Measurements from ENCODE around the gene ARRDC4.
"Not testable (repeated sequence)": the region's sequence is repeated elsewhere in the genome, so short reads cannot be mapped to it uniquely, and the experiment has no call there.

The ARRDC4 gene

GRCh38 chr15:97962263-97962662 is 1.8 kb downstream of the ARRDC4 start:
- peak overlapping the region; percentile 87 for H3K4me3 ChIP-seq (ENCODE audit: low read depth, low read length)

GRCh38 chr15:97963779-97964178 is 3.3 kb downstream of the ARRDC4 start:
- H3K4me3 ChIP-seq (ENCODE audit: low read depth, low read length): no peak overlapping the region
- no peak for DNase-seq (ENCODE audit: low read depth)

More at GRCh38 chr15:97962263-97962662, 1.8 kb downstream of the ARRDC4 start:
- DNase-seq (ENCODE audit: low read depth): no peak

- no peak overlapping the region for H3K4me3 ChIP-seq (ENCODE audit: low read depth, low read length)
- DNase-seq (ENCODE audit: low read depth): no peak
Measured at GRCh38 chr15:97966246-97966645, 5.7 kb downstream of the ARRDC4 start.

- H3K4me3 ChIP-seq (ENCODE audit: low read depth, low read length): no peak overlapping the region
- DNase-seq (ENCODE audit: low read depth): no peak
Measured at GRCh38 chr15:97966924-97967620, 6.6 kb downstream of the ARRDC4 start.

GRCh38 chr15:97967881-97968280 is 7.4 kb downstream of the ARRDC4 start:
- DNase-seq (ENCODE audit: low read depth): no peak
- H3K4me3 ChIP-seq (ENCODE audit: low read depth, low read length): no peak overlapping the region

GRCh38 chr15:97968380-97968779 is 7.9 kb downstream of the ARRDC4 start:
- DNase-seq (ENCODE audit: low read depth): peak; percentile 27
- H3K4me3 ChIP-seq (ENCODE audit: low read depth, low read length): no peak overlapping the region

- H3K4me3 ChIP-seq (ENCODE audit: low read depth, low read length): no peak overlapping the region
- no peak for DNase-seq (ENCODE audit: low read depth)
Measured at GRCh38 chr15:97972366-97972765, 11.9 kb downstream of the ARRDC4 start.

- DNase-seq (ENCODE audit: low read depth): no peak
Measured at GRCh38 chr15:97976129-97976528, 15.6 kb downstream of the ARRDC4 start.

GRCh38 chr15:97976766-97977503 is 16.4 kb downstream of the ARRDC4 start:
- H3K4me3 ChIP-seq (ENCODE audit: low read depth, low read length): no peak overlapping the region
- DNase-seq (ENCODE audit: low read depth): no peak

More at GRCh38 chr15:97976129-97976528, 15.6 kb downstream of the ARRDC4 start:
- H3K4me3 ChIP-seq (ENCODE audit: low read depth, low read length): no peak overlapping the region

GRCh38 chr15:97977734-97978133 is 17.2 kb downstream of the ARRDC4 start:
- no peak overlapping the region for H3K4me3 ChIP-seq (ENCODE audit: low read depth, low read length)
- no peak for DNase-seq (ENCODE audit: low read depth)

- DNase-seq (ENCODE audit: low read depth): no peak
- no peak overlapping the region for H3K4me3 ChIP-seq (ENCODE audit: low read depth, low read length)
Measured at GRCh38 chr15:97978401-97979139, 18.1 kb downstream of the ARRDC4 start.

- DNase-seq (ENCODE audit: low read depth): no peak
- no peak overlapping the region for H3K4me3 ChIP-seq (ENCODE audit: low read depth, low read length)
Measured at GRCh38 chr15:97979140-97979520, 18.6 kb downstream of the ARRDC4 start.

- DNase-seq (ENCODE audit: low read depth): no peak
- no peak overlapping the region for H3K4me3 ChIP-seq (ENCODE audit: low read depth, low read length)
Measured at GRCh38 chr15:97981058-97981457, 20.6 kb downstream of the ARRDC4 start.

GRCh38 chr15:97981758-97982157 is 21.3 kb downstream of the ARRDC4 start:
- no peak for DNase-seq (ENCODE audit: low read depth)
- H3K4me3 ChIP-seq (ENCODE audit: low read depth, low read length): no peak overlapping the region

- DNase-seq (ENCODE audit: low read depth): no peak
- no peak overlapping the region for H3K4me3 ChIP-seq (ENCODE audit: low read depth, low read length)
Measured at GRCh38 chr15:97984157-97984556, 23.7 kb downstream of the ARRDC4 start.

GRCh38 chr15:97985979-97986378 is 25.5 kb downstream of the ARRDC4 start:
- H3K4me3 ChIP-seq (ENCODE audit: low read depth, low read length); DNase-seq (ENCODE audit: low read depth): not testable (repeated sequence)

- no peak for DNase-seq (ENCODE audit: low read depth)
- H3K4me3 ChIP-seq (ENCODE audit: low read depth, low read length): no peak overlapping the region
Measured at GRCh38 chr15:97986781-97987180, 26.3 kb downstream of the ARRDC4 start.

GRCh38 chr15:97989299-97989698 is 28.8 kb downstream of the ARRDC4 start:
- H3K4me3 ChIP-seq (ENCODE audit: low read depth, low read length): no peak overlapping the region
- no peak for DNase-seq (ENCODE audit: low read depth)

GRCh38 chr15:97991972-97992541 is 31.6 kb downstream of the ARRDC4 start:
- no peak overlapping the region for H3K4me3 ChIP-seq (ENCODE audit: low read depth, low read length)
- DNase-seq (ENCODE audit: low read depth): no peak

GRCh38 chr15:97992823-97993222 is 32.3 kb downstream of the ARRDC4 start:
- DNase-seq (ENCODE audit: low read depth): no peak

More at GRCh38 chr15:97992823-97993222, 32.3 kb downstream of the ARRDC4 start:
- no peak overlapping the region for H3K4me3 ChIP-seq (ENCODE audit: low read depth, low read length)
